ENCODE measurements around the gene MISP3. TPM values are rescaled to one million over a fixed set of nuclear protein-coding genes. Genes with fewer than 3 reads are reported as not detected.

Gene MISP3
- total RNA-seq, 1 donor from 2014 or later: 2.1 TPM

GRCh38 chr19:14116525-14116917 lies 43.9 kb downstream of the MISP3 start:
- Mint-ChIP-seq H3K4me1 (ENCODE audit: unreplicated experiment) (peaks cover 54% of the 10 kb centered on the region), H3K9me3 (ENCODE audit: unreplicated experiment) (no peaks in the 10 kb centered on the region), H3K27me3 (ENCODE audit: unreplicated experiment) (no peaks in the 10 kb centered on the region), H3K27ac (ENCODE audit: unreplicated experiment) (peak overlapping the region; percentile 65), H3K36me3 (ENCODE audit: unreplicated experiment) (no peaks in the 10 kb centered on the region), H3K4me3 (ENCODE audit: unreplicated experiment) (peak overlapping the region; percentile 88)
- no peak for DNase-seq (ENCODE audit: extremely low spot score, unreplicated experiment)
- TF ChIP-seq, protein P1, sequence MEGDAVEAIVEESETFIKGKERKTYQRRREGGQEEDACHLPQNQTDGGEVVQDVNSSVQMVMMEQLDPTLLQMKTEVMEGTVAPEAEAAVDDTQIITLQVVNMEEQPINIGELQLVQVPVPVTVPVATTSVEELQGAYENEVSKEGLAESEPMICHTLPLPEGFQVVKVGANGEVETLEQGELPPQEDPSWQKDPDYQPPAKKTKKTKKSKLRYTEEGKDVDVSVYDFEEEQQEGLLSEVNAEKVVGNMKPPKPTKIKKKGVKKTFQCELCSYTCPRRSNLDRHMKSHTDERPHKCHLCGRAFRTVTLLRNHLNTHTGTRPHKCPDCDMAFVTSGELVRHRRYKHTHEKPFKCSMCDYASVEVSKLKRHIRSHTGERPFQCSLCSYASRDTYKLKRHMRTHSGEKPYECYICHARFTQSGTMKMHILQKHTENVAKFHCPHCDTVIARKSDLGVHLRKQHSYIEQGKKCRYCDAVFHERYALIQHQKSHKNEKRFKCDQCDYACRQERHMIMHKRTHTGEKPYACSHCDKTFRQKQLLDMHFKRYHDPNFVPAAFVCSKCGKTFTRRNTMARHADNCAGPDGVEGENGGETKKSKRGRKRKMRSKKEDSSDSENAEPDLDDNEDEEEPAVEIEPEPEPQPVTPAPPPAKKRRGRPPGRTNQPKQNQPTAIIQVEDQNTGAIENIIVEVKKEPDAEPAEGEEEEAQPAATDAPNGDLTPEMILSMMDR (IDR thresholded peaks at IDR 0.05): no peak

- no peak for DNase-seq (ENCODE audit: extremely low spot score, unreplicated experiment)
- TF ChIP-seq, protein P1 (IDR thresholded peaks at IDR 0.05): no peak
- Mint-ChIP-seq H3K4me3 (ENCODE audit: unreplicated experiment) (peak overlapping the region; percentile 88), H3K36me3 (ENCODE audit: unreplicated experiment) (no peaks in the 10 kb centered on the region), H3K9me3 (ENCODE audit: unreplicated experiment) (no peaks in the 10 kb centered on the region), H3K27me3 (ENCODE audit: unreplicated experiment) (no peaks in the 10 kb centered on the region), H3K4me1 (ENCODE audit: unreplicated experiment) (peaks cover 49% of the 10 kb centered on the region), H3K27ac (ENCODE audit: unreplicated experiment) (peak overlapping the region; percentile 65)
These were observed 44.5 kb downstream of the MISP3 start for GRCh38 chr19:14116918-14117578.

DNA sequence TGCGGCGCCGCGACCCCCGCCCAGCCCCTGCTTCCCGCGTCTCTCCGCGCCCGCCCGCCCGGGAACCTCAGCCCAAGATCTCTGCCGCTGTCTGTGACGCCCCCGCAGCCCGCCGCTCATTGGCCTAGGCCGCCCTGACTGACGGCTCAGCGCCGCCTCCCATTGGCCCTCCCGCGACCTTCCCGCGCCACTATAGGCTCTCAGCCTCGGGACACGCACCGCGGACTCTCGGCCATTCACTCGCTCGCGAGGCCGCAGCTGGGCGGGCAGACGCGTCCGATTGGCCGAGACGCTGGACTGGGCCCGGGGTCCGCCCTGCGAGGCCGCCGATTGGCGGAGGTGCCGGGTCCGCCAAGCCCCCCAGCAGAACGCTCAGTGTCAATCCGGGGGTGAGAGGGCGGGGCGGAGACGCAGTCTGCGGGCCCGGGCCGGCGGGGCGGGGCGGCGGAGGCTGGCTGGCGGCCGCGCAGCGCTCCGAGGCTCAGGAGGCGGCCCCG lies 45.1 kb downstream of the MISP3 start, which contains the start of gene PRKACA:
PRKACA (minus strand) TSS at position 95 of the 497 bp plus-strand sequence. CDS start 215 bp downstream, outside the sequence.
- H3K4me3 Mint-ChIP-seq (ENCODE audit: unreplicated experiment): peak within 1 kb of the TSS; percentile 88
- H3K27ac Mint-ChIP-seq (ENCODE audit: unreplicated experiment): peak within 1 kb of the TSS; percentile 97
- no peaks in the 10 kb centered on the region for H3K27me3 Mint-ChIP-seq (ENCODE audit: unreplicated experiment)
- H3K4me1 Mint-ChIP-seq (ENCODE audit: unreplicated experiment): peaks cover 42% of the 10 kb centered on the region
- no peaks in the 10 kb centered on the region for H3K9me3 Mint-ChIP-seq (ENCODE audit: unreplicated experiment)
- TF ChIP-seq, protein P1 (IDR thresholded peaks at IDR 0.05): no peak
- H3K36me3 Mint-ChIP-seq (ENCODE audit: unreplicated experiment): no peaks in the 10 kb centered on the region
- peak; percentile 100 for DNase-seq (ENCODE audit: extremely low spot score, unreplicated experiment)

GRCh38 chr19:14118165-14119051 lies 45.8 kb downstream of the MISP3 start:
- Mint-ChIP-seq H3K36me3 (ENCODE audit: unreplicated experiment) (no peaks in the 10 kb centered on the region), H3K4me3 (ENCODE audit: unreplicated experiment) (peak overlapping the region; percentile 79), H3K27me3 (ENCODE audit: unreplicated experiment) (no peaks in the 10 kb centered on the region), H3K9me3 (ENCODE audit: unreplicated experiment) (no peaks in the 10 kb centered on the region), H3K4me1 (ENCODE audit: unreplicated experiment) (peaks cover 36% of the 10 kb centered on the region), H3K27ac (ENCODE audit: unreplicated experiment) (peak overlapping the region; percentile 97)
- TF ChIP-seq, protein P1 (IDR thresholded peaks at IDR 0.05): no peak
- DNase-seq (ENCODE audit: extremely low spot score, unreplicated experiment): no peak

- H3K4me3 Mint-ChIP-seq (ENCODE audit: unreplicated experiment): peak overlapping the region; percentile 79
- H3K27me3 Mint-ChIP-seq (ENCODE audit: unreplicated experiment): no peaks in the 10 kb centered on the region
- H3K36me3 Mint-ChIP-seq (ENCODE audit: unreplicated experiment): no peaks in the 10 kb centered on the region
- TF ChIP-seq, protein P1 (IDR thresholded peaks at IDR 0.05): no peak
- no peak for DNase-seq (ENCODE audit: extremely low spot score, unreplicated experiment)
- peaks cover 29% of the 10 kb centered on the region for H3K4me1 Mint-ChIP-seq (ENCODE audit: unreplicated experiment)
- H3K27ac Mint-ChIP-seq (ENCODE audit: unreplicated experiment): peak overlapping the region; percentile 97
- H3K9me3 Mint-ChIP-seq (ENCODE audit: unreplicated experiment): no peaks in the 10 kb centered on the region
These were observed 46.6 kb downstream of the MISP3 start for GRCh38 chr19:14119146-14119545.

Data from osteocyte (in vitro differentiated cells).